ENCODE results near the gene ATG16L1.

The ATG16L1 gene

GRCh38 chr2:233262562-233262961 is 11.1 kb downstream of the ATG16L1 start:
- Mint-ChIP-seq H3K36me3 (ENCODE audit: low read depth) (peaks cover 70% of the 10 kb centered on the region), H3K4me3 (no peak overlapping the region), H3K27ac (no peak overlapping the region), H3K4me1 (no peaks in the 10 kb centered on the region), H3K27me3 (ENCODE audit: low read depth) (no peaks in the 10 kb centered on the region), H3K9me3 (no peaks in the 10 kb centered on the region)
- no peak for TF ChIP-seq CTCF (IDR thresholded peaks at IDR 0.05; ENCODE audit: unreplicated experiment in 3 of 3)

DNA sequence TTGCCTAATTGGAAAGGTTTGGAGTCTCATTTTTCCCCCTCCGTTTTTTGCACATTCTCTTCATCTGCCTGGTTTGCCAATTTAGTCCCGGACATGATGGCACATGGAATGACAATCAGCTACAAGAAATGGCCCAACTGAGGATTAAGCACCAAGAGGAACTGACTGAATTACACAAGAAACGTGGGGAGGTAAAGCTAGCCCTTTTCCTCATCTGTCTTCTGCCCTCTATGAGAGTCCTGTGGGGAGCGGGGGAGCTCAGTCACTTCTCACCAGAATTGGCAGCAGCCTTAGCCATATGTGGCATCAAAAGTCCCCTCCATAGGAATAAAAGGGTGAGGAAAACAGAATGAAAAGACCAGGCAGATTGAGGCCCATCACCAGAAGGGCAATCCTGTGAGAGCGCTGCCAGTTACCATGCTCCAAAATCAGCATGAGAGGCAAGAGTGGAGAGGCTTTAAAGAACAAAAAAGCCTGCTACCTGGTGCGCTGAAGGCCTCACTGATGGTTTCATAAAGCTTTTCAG is 11.6 kb downstream of the ATG16L1 start:
- no peak for TF ChIP-seq CTCF (IDR thresholded peaks at IDR 0.05; ENCODE audit: unreplicated experiment in 3 of 3)
- Mint-ChIP-seq H3K36me3 (ENCODE audit: low read depth) (peaks cover 68% of the 10 kb centered on the region), H3K9me3 (no peaks in the 10 kb centered on the region), H3K4me1 (no peaks in the 10 kb centered on the region), H3K27ac (no peak overlapping the region), H3K27me3 (ENCODE audit: low read depth) (no peaks in the 10 kb centered on the region), H3K4me3 (no peak overlapping the region)

GRCh38 chr2:233264667-233265066 is 13.2 kb downstream of the ATG16L1 start:
- H3K9me3 Mint-ChIP-seq, result no peaks in the 10 kb centered on the region
- no peaks in the 10 kb centered on the region for H3K4me1 Mint-ChIP-seq
- no peaks in the 10 kb centered on the region for H3K27me3 Mint-ChIP-seq (ENCODE audit: low read depth)
- no peak overlapping the region for H3K27ac Mint-ChIP-seq
- H3K36me3 Mint-ChIP-seq (ENCODE audit: low read depth), result peaks cover 64% of the 10 kb centered on the region
- H3K4me3 Mint-ChIP-seq, result no peak overlapping the region
- no peak for TF ChIP-seq CTCF (IDR thresholded peaks at IDR 0.05; ENCODE audit: unreplicated experiment in 3 of 3)

- Mint-ChIP-seq H3K4me1 (no peaks in the 10 kb centered on the region), H3K36me3 (ENCODE audit: low read depth) (peaks cover 62% of the 10 kb centered on the region), H3K27ac (peak overlapping the region in 1 of 3 experiments; percentile 80), H3K4me3 (no peak overlapping the region), H3K27me3 (ENCODE audit: low read depth) (no peaks in the 10 kb centered on the region), H3K9me3 (no peaks in the 10 kb centered on the region)
- TF ChIP-seq CTCF (IDR thresholded peaks at IDR 0.05; ENCODE audit: unreplicated experiment in 3 of 3), result no peak
Measured at GRCh38 chr2:233265899-233266431, 14.5 kb downstream of the ATG16L1 start.

- H3K4me3 Mint-ChIP-seq, result no peak overlapping the region
- peak overlapping the region in 1 of 3 experiments; percentile 80 for H3K27ac Mint-ChIP-seq
- H3K36me3 Mint-ChIP-seq (ENCODE audit: low read depth), result peaks cover 63% of the 10 kb centered on the region
- no peak for TF ChIP-seq CTCF (IDR thresholded peaks at IDR 0.05; ENCODE audit: unreplicated experiment in 3 of 3)
- no peaks in the 10 kb centered on the region for H3K4me1 Mint-ChIP-seq
- no peaks in the 10 kb centered on the region for H3K27me3 Mint-ChIP-seq (ENCODE audit: low read depth)
- H3K9me3 Mint-ChIP-seq, result no peaks in the 10 kb centered on the region
Measured at GRCh38 chr2:233266481-233266880, 15.0 kb downstream of the ATG16L1 start.

All from nephron (organoid).